Erythroblast (primary cell): ENCODE results near the gene SERTAD4.

Source experiments
- GATA1 ChIP-seq: IDR thresholded peaks from 2 replicates; pipeline ENCODE4 v1.6.1; 2011; ENCODE audit warnings: low read depth, mild to moderate bottlenecking, control low read depth, low read length, moderate library complexity
- POLR2A ChIP-seq: IDR thresholded peaks from 2 replicates; pipeline ENCODE4 v1.6.1; 2011; ENCODE audit warnings: mild to moderate bottlenecking, low read length

- no peak for TF ChIP-seq POLR2A
- TF ChIP-seq GATA1 = no peak
Observed at GRCh38 chr1:210259561-210259960, 27.0 kb downstream of the SERTAD4 start.
